Measurements from ENCODE around the gene TIRAP.

Gene TIRAP

DNA sequence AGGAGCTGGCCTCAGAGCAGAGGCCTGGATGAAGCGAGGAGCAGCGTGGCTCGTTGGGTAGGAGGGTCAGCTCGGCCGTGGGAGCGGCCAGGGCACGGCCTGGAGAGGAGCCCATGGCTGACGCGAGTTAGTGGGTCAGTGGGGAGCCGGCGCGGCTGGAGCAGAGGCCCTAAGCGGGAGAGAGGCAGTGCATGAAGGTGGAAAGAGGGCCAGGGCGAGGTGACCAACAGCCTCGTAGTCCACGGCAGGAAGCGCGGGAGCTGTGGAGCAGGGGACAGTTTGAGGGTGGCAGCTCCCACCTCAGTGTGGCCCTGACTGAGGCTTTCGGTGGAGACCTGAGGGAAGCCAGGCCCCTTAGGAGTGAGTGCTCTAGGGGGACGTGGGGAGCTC lies 45.1 kb downstream of the TIRAP start:
- DNase-seq: no peak

DNA sequence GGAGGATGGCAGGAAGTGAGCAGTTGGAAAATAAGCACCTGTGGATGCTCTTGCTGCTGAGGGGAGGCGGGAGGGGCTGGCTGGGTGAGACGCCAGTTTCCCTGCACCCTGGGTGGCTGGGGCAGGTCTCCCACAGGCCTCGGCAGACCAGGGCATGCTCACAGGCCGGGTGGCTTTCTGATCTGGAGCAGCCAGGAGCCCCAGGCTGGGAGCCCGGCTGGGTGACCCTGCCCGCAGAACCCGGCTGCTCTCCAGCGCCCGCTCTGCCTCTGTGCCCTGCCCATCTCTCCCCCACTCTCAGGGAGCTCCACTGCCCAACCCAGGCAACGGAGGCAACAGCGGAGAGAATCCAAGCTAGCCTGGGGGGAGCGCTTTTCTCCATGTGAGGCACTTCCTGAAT lies 45.6 kb downstream of the TIRAP start:
- no peak for DNase-seq

DNA sequence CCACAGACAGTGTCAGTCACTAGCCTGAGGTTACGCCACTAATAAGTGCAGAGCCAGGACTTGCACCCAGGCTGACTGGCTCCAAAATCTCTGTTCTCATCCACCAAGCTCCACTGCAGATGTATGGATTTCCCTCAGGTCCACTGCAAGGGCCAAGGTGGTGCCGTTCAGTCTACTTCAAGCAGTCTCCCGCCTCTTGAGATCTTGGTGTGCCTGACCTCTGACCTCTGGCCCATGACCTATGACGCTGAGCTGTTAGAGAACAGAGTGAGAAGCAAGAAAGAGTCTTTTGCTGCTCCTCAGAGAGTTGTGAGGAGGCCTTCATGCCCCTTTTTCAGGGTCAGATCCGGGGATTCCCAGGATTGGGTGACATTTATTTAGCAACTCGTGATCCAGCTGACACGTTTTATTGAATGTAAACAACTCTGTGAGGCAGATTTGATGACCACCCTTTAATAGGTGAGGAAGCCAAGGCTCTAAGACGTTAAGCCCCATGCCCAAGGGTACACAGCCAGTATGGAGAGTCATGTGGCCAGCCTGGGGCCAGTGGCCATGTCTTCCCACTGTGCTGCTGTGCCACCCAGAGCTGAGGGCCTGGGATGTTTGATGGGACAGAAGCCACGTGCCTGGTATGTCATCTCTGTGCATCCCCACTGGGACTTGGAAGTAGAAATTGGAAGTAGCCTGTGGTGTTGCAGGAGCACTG lies 46.2 kb downstream of the TIRAP start:
- no peak for DNase-seq

GRCh38 chr11:126329644-126330211 lies 46.8 kb downstream of the TIRAP start:
- peak in 1 of 2 experiments; percentile 32 for DNase-seq

DNA sequence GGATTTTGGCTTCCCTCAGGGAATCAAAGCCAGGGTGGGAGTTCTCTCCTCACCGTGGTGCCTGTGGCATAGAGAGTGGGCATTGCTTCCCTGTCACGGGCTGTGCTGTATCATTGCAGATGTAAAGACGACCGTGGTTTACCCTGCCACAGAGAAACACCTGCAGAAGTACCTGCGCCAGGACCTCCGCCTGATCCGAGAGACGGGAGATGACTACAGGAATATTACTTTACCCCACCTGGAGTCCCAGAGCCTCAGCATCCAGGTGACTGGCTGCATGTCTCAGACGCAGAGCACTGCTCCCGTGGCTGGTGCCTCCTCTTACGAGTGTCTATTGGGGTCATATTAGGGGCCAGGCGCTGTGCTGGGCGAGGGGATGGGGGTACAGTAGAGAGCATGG lies 48.4 kb downstream of the TIRAP start:
- no peak for DNase-seq

DNA sequence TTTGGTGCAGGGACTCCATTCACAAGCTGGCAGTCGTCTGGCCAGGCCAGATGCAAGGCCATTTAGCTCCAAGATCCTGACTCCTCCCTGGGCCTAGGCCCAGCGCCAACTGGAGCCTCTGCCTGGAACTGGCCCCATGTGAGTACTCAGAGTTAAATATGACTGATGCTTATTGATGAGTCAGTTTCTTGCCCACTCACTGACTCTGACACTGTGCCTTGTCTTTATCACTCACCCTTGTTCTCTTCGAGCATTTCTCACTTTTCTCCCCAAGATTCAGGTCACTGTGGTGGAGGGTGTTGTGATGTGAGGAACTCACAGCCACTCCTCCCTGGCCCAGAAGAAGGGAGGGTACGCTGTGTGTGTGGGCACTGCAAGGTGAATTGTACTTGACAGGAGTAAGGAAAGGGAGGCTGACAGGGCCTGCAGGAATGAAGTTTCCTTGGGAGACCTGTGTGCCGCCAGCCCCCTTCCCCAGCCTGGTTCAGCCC lies 49.4 kb downstream of the TIRAP start:
- peak in 1 of 2 experiments; percentile 44 for DNase-seq

- no peak for DNase-seq
These were observed 50.2 kb downstream of the TIRAP start for GRCh38 chr11:126333142-126333541.

- DNase-seq: no peak
These were observed 52.0 kb downstream of the TIRAP start for GRCh38 chr11:126334659-126335462.

DNA sequence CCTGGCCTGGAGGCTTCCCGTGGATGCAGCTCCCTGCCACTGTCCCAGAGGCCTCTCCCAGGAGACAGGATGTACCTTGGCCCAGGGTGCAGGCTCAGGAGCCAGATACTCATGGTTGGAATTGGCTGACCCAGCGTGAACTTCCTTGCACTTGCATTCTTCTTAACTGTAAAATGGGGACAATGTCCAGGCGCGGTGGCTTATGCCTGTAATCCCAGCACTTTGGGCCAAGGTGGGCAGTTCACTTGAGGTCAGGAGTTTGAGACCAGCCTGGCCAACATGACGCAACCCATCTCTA lies 52.5 kb downstream of the TIRAP start:
- no peak for DNase-seq

GRCh38 chr11:126336138-126336541 lies 53.2 kb downstream of the TIRAP start:
- DNase-seq: no peak

DNA sequence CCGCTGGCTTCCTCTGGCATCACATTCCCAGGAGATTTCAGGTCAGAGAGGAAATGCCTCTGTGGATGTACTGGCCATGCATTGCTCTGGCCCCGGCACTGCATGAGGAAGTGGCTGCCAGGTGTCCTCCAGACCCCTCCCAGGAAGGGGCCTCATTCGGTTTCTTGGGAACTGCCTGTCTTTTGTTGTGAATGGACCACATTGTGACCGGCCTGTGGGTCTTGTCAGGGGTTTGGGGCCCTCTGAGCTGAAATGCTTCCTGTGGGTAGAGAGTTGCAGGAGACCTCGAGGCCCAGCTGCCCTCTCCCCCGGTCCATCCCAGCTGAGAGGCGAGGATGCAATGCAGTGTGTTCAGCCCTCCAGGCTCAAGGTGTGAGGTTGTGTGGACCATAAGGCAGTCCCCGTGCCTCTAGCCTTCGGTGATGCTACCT lies 53.8 kb downstream of the TIRAP start:
- no peak for DNase-seq

- no peak for DNase-seq
These were observed 54.2 kb downstream of the TIRAP start for GRCh38 chr11:126337126-126337473.

GRCh38 chr11:126337474-126338241 lies 54.8 kb downstream of the TIRAP start:
- no peak for DNase-seq

DNA sequence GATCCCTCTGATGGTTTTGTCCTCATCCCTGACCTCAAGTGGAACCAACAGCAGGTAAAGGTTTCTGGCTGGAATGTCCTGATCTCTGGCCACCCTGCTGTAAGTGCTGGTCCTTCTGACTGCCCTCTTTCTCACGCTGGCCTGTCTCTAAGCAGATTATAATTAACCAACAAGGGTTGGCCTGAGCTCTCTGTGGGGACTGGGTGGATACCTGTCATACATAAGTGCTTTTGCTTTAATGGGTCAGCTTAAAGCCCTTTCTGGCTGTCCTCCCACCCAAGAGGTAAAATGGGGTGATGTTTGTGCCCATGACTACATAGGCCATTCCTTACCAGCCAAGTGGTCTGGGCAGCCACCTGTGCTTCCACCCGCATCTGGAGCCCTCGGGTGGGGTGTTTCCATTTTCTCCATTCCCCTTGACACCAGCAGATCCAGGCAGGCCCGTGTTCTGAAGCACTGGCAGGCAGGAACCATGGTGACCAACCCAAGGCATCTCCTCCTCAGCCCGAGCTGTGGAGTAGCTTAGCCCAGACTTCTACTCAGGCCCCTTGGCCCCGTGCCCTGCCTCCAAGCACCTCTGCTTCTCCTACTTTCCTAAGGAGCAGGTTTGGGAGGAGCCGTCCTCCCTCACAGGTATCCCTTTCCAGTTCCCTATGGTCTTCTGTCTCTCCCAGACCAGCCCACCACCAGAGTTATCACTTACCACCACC lies 55.6 kb downstream of the TIRAP start:
- no peak for DNase-seq

DNA sequence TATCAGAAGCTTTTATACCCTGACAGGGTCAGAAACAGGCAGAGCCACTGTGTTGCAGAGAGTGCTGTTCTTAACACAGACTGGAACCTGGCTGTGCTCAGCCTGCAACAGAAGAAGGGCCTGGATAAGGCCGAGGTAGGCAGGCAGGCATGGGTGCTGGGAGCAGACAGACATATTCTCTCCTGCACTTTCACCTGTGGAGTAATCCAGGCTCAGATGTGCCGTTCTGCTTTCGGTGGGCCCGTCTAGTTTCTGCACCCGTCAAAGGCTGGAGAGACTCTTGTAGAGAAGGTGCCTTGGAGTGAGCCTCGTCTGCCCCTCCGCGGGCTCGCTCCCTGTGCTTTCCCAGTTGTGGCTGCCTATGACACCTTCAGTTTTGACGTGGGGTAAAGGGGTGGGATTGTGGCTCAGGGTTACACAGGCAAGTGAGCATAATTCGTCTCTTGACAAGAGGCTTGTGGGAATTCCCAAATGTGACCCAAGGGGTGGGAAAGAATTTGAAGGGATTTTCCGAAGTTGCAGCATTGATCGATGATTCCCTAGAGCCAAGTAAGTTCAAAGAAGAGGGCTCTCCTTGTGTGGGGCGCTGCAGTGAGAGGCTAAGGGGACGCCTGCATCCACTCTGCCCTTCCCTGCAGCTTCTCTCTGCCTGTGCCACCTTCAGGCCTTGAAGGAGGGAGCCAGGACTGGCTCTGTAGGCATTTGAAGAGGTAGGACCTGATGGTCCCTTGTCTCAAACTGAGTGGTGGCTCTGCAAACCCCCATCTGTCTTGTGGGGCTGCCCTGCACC lies 56.4 kb downstream of the TIRAP start:
- no peak for DNase-seq

GRCh38 chr11:126339863-126340434 lies 57.1 kb downstream of the TIRAP start:
- no peak for DNase-seq

DNA sequence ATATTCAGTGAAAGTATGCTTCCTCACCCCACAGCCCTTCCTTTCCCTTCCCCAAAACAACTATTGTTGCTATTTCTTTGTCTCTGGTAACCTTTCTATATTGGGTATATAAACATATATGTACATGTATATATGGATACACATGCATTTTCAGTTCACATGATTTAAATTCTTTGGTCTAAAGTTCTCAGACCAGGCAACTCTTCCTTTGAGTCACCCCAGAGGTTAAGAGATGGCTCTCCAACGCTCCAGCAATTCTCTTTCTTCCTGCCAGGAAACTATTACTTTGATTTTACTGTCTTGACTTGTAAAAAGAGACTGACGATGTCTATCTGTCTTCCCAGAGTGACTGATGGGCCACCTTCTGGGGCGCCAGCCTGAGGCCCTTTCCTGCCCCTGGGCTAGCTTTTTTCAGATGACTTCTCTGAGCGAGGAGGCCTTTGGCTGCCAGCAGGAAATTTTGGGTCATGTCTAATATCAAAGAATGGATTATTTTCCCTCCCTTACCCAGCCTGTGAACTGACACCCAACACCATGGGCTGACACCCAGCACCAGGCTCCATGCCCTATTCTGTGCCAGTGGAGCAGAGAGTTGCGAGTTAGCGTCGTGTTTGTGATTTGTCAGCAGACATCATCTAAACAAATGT lies 58.2 kb downstream of the TIRAP start:
- DNase-seq: no peak

DNA sequence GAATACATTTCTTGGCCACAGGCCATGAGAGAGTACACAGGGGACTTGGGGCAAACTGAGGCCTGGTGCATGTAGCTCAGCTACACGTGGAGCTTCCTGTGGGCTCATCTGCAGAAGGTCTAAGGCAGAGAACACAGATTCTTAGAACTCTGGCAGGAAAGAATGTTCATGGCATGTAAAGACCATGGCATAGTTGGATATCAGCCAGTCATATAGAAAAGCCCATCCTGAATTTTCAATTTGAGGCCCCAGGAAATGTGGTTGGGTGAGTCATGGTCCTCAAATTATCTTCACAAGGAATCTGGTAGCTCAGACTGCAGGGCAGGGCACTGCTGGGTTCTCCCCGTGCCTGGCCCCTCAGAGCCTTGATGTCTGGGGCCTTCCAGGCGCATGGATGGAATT lies 58.9 kb downstream of the TIRAP start:
- DNase-seq: no peak

DNA sequence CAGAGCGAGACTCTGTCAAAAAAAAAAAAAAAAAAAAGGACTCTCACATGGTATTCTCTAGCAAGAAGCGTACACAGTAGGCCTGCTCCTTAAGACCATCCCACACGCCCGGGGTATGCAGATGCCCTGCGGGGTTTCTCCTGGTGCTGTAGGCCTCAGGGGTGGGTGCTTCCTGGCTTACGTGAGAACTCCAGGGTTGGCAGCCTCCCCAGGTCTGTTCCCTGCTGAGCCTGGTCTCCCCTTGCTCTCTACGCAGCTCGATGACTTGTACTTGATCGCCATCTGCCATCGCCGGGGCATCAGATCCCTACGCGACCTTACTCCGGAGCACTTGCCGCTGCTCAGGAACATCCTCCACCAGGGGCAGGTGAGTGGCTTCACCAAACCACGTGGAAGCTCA lies 60.2 kb downstream of the TIRAP start:
- no peak for DNase-seq

All from activated T-cell treated with anti-CD3 and anti-CD28 coated beads, Interleukin-2, amount 50 U/mL, for 48 hours (primary cell).